ENCODE results near the gene CELF1.

GRCh38 chr11:47453365-47453764 lies 99.6 kb downstream of the CELF1 start:
- TF ChIP-seq CEBPB (IDR thresholded peaks at IDR 0.05; ENCODE audit: borderline replicate concordance in 1 of 2, low read depth in 2 of 2, low read length in 2 of 2) (no peak), ATF7 (IDR thresholded peaks at IDR 0.05; ENCODE audit: low read depth) (no peak), ZBTB33 (IDR thresholded peaks at IDR 0.05) (no peak), TAF1 (IDR thresholded peaks at IDR 0.05; ENCODE audit: borderline replicate concordance, low read depth, low read length) (no peak)
